ENCODE measurements around the gene STK31.
"Not testable (repeated sequence)": the region's sequence is repeated elsewhere in the genome, so short reads cannot be mapped to it uniquely, and the experiment has no call there.

Gene STK31

GRCh38 chr7:23710000-23710399, at the start of gene STK31:
TSS of gene STK31 (plus strand) at chr7:23710219. CDS start at chr7:23710286, 67 bp downstream.
- no peak for DNase-seq

- no peak for DNase-seq
These were observed 48.6 kb upstream of the STK31 start for GRCh38 chr7:23661385-23661784.

GRCh38 chr7:23662124-23662983, 47.7 kb upstream of the STK31 start:
- no peak for DNase-seq

- no peak for DNase-seq
These were observed 47.1 kb upstream of the STK31 start for GRCh38 chr7:23662984-23663313.

GRCh38 chr7:23664122-23664521, 45.9 kb upstream of the STK31 start:
- no peak for DNase-seq

GRCh38 chr7:23672033-23672432, 38.0 kb upstream of the STK31 start:
- no peak for DNase-seq

- peak; percentile 76 to 82 for DNase-seq
These were observed 30.1 kb upstream of the STK31 start, which contains the start of gene FAM221A for GRCh38 chr7:23679898-23680413. TSS of gene FAM221A (plus strand) at chr7:23680199. CDS start at chr7:23680219, 20 bp downstream.

- DNase-seq = peak; percentile 22 to 28
These were observed 29.3 kb upstream of the STK31 start for GRCh38 chr7:23680414-23681405.

- DNase-seq = not testable (repeated sequence)
These were observed 26.0 kb upstream of the STK31 start for GRCh38 chr7:23684041-23684440.

GRCh38 chr7:23685731-23686130, 24.3 kb upstream of the STK31 start:
- DNase-seq = no peak

- DNase-seq = no peak
These were observed 23.0 kb upstream of the STK31 start for GRCh38 chr7:23687011-23687410.

- no peak for DNase-seq
These were observed 20.9 kb upstream of the STK31 start for GRCh38 chr7:23689165-23689564.

GRCh38 chr7:23691320-23691719, 18.7 kb upstream of the STK31 start:
- DNase-seq = no peak

GRCh38 chr7:23693224-23693623, 16.8 kb upstream of the STK31 start:
- DNase-seq = no peak

- peak; percentile 45 to 56 for DNase-seq
These were observed 13.0 kb upstream of the STK31 start for GRCh38 chr7:23696916-23697441.

GRCh38 chr7:23698822-23699221, 11.2 kb upstream of the STK31 start:
- no peak for DNase-seq

GRCh38 chr7:23700046-23700445, 10.0 kb upstream of the STK31 start:
- no peak for DNase-seq

- DNase-seq = no peak
These were observed 803 bp upstream of the STK31 start for GRCh38 chr7:23709081-23709750.

GRCh38 chr7:23712368-23713284, 2.6 kb downstream of the STK31 start:
- no peak for DNase-seq

GRCh38 chr7:23713285-23714149, 3.5 kb downstream of the STK31 start:
- DNase-seq = no peak

- no peak for DNase-seq
These were observed 4.1 kb downstream of the STK31 start for GRCh38 chr7:23714150-23714464.
